ENCODE data around the gene RING1.

- TF ChIP-seq CTCF (conservative IDR thresholded peaks at IDR 0.05 in 1 of 2, IDR thresholded peaks at IDR 0.05 in 1 of 2; ENCODE audit: extremely low read depth in 1 of 2, insufficient read depth in 1 of 2, low read depth in 1 of 2, low read length in 2 of 2) (no peak), EZH2 (IDR thresholded peaks at IDR 0.05; ENCODE audit: borderline replicate concordance, low read length) (no peak)
These were observed 17.7 kb upstream of the RING1 start for GRCh38 chr6:33190504-33191107.
